Erythroblast (primary cell): ENCODE results near the gene AGMO.

Experiments used
- GATA1 ChIP-seq: IDR thresholded peaks from 2 replicates; pipeline ENCODE4 v1.6.1; 2011; ENCODE audit warnings: low read depth, mild to moderate bottlenecking, control low read depth, low read length, moderate library complexity
- POLR2A ChIP-seq: IDR thresholded peaks from 2 replicates; pipeline ENCODE4 v1.6.1; 2011; ENCODE audit warnings: mild to moderate bottlenecking, low read length

- TF ChIP-seq POLR2A (no peak), GATA1 (no peak)
Observed at GRCh38 chr7:15214976-15215375, 346.8 kb downstream of the AGMO start.
